ENCODE measurements around the gene STMP1. TPM values are rescaled to one million over a fixed set of nuclear protein-coding genes. Genes with fewer than 3 reads are reported as not detected.

The STMP1 gene
- total and polyA plus RNA-seq, 12 donors, result 20.8 to 52.4 (median 32.5) TPM

GRCh38 chr7:135721198-135721820 lies 59.0 kb downstream of the STMP1 start:
- Histone ChIP-seq H3K9me3 (replicated peaks in 1 of 3) (no peaks in the 10 kb centered on the region), H3K36me3 (replicated peaks in 1 of 2) (no peaks in the 10 kb centered on the region), H3K27ac (no peak overlapping the region), H3K4me1 (replicated peaks in 1 of 2) (peaks cover 0 to 4% of the 10 kb centered on the region in 2 donors), H3K4me3 (no peak overlapping the region), H3K27me3 (no peaks in the 10 kb centered on the region)
- no peak for DNase-seq
- TF ChIP-seq POLR2A (IDR thresholded peaks at IDR 0.05) (no peak), CTCF (IDR thresholded peaks at IDR 0.05) (no peak)
- intact Hi-C loops (cut with DNase I), result no loop called here
- 91 to 95% (median 93%) methylated on average over 15 to 21 of the region's 21 CpGs for WGBS, 4 donors

- Histone ChIP-seq H3K9me3 (replicated peaks in 1 of 3) (no peaks in the 10 kb centered on the region), H3K36me3 (replicated peaks in 1 of 2) (no peaks in the 10 kb centered on the region), H3K27me3 (no peaks in the 10 kb centered on the region), H3K4me3 (no peak overlapping the region), H3K4me1 (replicated peaks in 1 of 2) (peaks cover 0 to 4% of the 10 kb centered on the region in 2 donors), H3K27ac (no peak overlapping the region)
- TF ChIP-seq CTCF (IDR thresholded peaks at IDR 0.05), result no peak
- TF ChIP-seq POLR2A (IDR thresholded peaks at IDR 0.05), result no peak
- intact Hi-C loops (cut with DNase I), result no loop called here
- WGBS, 4 donors, result 73 to 85% (median 77%) methylated on average over 7 of the region's 7 CpGs
- no peak for DNase-seq
These were observed 61.1 kb downstream of the STMP1 start for GRCh38 chr7:135723411-135723810.

Small RNA genes within 50 kb of the gene (small RNA-seq; reads per million reads assigned to genes)
- gene RNU6-1154P, result 0 reads per million in 2 donors

Other genes starting within 250 kb of the STMP1 start
- 10 to 100 TPM; 11.8 to 28.1 (median 19.3) TPM for gene CNOT4, start 152.4 kb upstream of the STMP1 start, total RNA-seq
- gene CNOT4, start 152.4 kb upstream of the STMP1 start, polyA plus RNA-seq, result 10 to 100 TPM in 2 of 3 donors, 1 to 10 TPM in 1; 8.7 to 26.1 (median 13.1) TPM
- 10 to 100 TPM; 22.3 to 48.1 (median 35.9) TPM for gene NUP205, start 104.6 kb upstream of the STMP1 start, total RNA-seq
- gene NUP205, start 104.6 kb upstream of the STMP1 start, polyA plus RNA-seq, result 10 to 100 TPM; 29.4 to 44.0 (median 33.2) TPM
- gene SLC13A4, start 65.7 kb downstream of the STMP1 start, total RNA-seq, result under 1 TPM in 4 of 9 donors, not detected in 5; 0.14 to 0.60 (median 0.20) TPM
- gene SLC13A4, start 65.7 kb downstream of the STMP1 start, polyA plus RNA-seq, result under 1 TPM in 2 of 3 donors, not detected in 1; 0.24 to 0.97 TPM
- 10 to 100 TPM in 3 of 9 donors, 1 to 10 TPM in 5, under 1 TPM in 1; 0.17 to 20.4 (median 6.0) TPM for gene FAM180A, start 86.3 kb downstream of the STMP1 start, total RNA-seq
- gene FAM180A, start 86.3 kb downstream of the STMP1 start, polyA plus RNA-seq, result 1 to 10 TPM; 1.4 to 3.8 (median 1.6) TPM

All from adrenal gland (tissue), 12 donors.